ENCODE data around the gene HNRNPDL.
A peak's percentile ranks its signal among the peaks of the same experiment; 100 is the strongest.
"Not testable (repeated sequence)": the region's sequence is repeated elsewhere in the genome, so short reads cannot be mapped to it uniquely, and the experiment has no call there.

HNRNPDL gene

DNA sequence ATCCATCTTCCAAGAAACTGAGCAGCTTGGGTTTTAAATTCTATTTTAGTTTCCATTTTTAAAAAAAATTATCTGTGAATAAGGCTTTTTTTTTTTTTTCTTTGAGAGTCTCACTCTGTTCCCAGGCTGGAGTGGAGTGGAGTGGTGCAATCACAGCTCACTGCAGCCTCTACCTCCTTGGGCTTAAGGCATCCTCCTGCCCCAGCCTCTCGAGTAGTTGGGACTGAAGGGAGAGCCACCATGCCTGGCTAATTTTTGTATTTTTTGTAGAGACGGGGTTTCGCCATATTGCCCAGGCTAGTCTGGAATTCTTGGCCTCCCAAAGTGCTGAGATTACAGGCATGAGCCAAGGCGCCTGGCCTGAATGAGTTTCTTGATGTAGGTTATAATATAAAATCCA lies 1.6 kb upstream of the HNRNPDL start:
- DNase-seq = no peak

DNA sequence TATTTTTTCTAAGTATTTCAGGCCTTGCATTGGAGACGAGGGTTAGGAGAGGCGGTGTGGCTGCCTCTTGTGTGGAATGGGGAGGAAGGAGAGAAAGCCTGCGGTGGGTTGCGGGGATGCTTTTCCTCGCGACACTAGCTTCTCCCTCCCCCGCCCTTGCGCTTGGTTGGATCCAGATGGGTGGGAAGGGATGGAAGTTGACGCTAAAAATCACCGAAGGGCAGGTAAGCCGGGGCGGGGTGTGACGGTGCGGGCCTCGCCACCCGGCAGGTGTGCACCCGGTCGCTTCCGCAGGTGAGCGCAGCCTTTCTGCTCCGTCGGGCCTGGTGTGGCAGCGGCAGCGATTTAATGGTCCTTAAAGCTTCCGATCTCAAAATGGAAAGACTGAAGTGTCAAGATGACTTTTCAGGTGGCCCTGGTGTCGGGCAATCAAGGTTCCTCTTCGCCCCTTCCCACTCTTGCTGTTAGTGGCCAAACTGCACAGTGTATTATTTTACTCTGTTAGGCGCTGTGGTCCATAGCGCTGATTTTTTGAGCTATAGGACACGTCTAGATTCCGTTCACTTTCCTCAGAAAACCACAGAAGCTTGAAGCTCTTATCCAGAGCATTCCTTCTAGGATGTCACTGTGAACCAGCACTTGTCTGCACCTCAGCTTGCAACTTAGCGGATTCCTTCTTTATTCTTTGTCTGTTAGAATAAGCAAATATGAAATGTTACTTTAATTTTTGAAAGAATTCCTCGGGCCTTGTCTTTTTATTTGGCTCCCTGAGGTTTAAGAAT lies 893 bp upstream of the HNRNPDL start:
- peak; percentile 52 for DNase-seq

DNA sequence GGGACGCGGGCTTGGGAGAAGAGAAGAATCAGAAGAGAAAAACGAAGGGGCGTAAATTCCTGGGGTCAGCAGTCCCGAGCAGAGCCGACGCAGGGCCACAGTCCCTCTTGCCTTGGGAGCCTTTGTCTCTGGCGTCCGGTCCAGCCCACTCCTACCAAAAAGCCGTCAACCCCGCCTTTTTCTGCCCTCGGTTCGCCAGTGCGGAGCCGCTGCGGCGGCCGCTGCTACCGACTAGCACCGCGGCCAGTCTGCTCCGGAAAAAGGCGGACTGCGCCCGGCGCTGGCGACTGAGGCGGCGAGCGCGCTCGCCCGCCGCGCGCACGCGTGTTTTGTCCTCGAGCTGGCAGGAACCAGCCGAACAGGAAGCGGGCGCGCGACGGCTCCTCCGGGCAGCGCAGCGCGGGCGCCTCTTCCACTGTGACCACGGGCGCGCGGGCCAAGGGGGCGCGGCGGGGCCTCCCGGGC lies 502 bp downstream of the HNRNPDL start:
- DNase-seq = peak; percentile 79

DNA sequence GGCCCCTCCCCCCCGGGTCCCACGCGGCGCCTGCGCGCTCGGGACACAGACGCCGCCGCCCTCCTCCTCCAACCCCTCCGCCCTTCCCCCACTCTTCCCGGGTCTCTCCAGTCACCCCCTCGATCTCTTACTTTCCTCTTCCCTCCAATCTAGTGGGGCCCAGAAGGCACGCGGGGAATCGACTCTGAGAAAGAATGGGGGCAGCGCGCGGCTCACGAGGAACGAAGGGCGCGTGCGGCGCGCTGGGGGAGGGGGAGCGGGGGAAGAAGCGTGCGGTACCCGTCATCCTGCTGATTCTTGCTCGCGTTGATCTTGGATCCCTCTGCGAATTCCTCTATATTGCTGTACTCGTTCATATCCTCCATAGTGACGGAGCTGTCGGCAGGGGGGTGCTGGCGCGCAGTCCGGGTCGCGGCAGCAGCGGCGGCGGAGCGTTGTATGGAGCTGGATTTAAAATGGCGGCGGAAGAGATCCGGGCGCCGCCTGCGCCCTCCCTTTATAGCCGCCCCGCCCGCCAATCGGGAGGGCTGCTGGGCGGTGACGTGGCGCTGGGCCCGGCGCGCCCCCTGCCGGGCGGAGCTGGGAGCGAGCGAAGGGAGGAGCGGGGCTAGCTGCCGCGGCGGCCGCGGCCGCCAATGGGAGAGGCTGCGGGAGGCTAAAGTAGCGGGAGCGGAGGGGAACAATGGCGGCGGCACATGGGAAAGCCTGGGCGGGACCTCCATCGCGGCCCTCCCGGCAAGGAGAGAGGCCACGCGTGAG lies 1.1 kb downstream of the HNRNPDL start:
- DNase-seq = peak; percentile 95

DNA sequence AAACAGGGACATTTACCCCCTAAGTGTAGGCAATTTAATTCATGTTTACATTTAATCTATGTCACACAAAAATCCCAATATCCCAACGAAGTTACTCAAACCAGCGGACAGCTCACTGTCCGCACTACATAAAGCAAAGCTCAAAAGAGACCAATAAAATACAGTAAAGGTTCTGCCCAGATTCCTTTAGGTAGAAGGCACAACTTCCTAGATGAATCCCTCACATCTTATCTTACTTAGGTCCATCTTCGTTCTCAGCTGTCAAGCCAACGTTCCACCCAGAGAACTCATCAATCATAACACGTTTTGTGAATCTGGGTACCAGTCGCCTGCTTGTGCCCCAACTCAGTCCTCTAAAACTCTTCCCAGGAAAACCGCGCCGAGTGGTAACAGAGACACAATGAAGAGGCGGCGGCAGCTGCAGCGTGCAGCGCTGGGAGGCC lies 1.7 kb downstream of the HNRNPDL start:
- DNase-seq = no peak

DNA sequence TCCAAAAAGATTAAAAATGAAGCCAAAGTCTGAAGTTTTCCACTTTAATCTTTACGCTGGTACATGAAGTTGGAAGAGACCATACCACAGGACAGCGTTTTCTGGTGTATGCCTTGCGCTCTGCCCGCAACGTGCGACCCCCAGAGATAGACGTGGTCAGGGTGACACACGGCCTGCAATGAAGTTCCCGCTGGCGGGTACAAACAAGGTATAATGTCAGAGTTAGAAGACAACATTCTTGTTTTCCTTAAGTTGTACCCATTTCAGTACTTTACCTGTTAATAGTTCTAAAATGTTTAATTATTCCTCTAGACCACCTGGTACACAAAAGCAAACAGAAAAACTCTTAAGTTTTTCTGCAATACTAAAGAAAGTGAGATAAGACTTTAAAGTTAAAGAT lies 4.8 kb downstream of the HNRNPDL start:
- no peak for DNase-seq

DNA sequence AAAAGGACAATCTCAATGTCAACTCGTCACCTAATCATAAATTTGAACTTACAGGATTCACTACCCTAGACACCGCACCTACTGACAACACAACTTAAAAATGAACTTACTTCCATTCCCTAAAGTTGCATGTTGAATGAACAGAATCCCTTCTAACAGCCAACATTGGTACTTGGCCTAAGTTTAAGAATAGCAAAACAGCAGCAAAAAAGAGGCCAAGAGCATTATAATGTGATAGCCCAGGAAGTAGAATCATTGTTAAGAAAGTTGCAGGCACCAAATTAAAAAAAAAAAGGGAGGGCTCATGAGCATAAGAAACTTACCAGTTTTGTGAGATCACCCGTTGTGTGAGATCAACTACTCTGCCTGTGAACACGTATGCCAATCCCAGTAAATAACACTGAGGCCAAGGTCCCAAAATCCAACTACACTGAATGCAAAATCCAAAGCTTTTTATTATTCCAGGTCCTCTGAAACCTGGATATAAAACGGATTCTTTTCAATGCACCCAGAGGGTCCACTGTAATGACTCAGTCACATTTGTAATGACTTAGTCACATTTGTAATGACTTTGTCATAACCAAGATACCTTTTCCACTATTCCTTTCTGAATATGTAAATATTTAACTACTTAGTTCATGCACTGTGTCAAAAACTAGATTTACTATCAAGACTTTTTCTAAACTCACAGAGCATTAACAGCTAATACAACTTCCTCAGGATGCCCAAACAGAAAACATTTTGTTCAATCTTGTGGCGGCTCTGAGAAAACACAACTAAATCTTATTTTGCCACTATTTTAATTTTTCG lies 6.8 kb downstream of the HNRNPDL start:
- no peak for DNase-seq

DNA sequence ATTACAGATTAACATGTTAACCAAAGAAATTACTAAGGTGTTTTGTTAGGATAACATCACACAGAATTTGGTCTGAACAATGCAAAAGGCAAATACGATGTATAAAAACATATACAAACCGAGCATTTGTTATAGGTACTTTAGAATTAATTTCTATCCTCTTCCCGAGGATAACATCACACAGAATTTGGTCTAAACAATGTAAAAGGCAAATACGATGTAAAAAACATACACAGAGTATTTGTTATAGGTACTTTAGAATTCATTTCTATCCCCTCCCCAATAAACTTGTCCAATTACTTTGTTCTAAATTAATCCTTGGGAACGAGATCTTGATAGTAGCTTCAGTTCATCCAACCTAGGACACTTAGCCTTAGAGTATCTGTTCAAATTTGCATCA lies 7.6 kb downstream of the HNRNPDL start:
- no peak for DNase-seq

DNA sequence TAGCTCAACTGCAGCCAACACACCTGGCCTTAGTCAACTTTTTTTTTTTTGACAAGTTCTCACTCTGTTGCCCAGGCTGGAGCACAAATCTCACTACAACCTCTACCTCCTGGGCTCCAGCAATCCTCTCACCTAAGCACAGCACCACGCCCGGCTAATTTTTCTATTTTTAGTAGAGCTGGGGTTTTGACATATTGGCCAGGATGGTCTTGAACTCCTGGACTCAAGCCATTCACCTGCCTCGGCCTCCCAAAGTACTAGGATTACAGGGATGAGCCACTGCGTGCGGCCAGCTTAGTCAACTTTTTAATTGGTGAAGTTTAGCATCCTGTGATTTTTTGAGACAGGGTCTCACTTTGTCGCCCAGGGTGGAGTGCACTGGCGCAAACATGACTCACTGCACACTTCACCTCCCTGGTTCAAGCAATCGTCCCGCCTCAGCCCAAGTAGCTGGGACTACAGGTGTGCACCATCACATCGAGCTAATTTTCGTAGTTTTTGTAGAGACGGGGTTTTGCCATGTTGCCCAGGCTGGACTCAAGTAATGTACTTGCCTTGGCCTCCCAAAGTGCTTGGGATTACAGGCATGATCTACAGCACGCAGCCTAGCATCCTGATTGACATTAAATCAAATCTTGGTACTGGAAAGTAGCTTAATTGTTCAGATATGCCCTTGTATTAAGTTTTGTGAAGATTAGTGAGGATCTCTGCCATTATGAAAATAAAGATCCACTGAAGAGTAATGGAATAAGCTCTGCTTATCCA lies 8.3 kb downstream of the HNRNPDL start:
- no peak for DNase-seq

DNA sequence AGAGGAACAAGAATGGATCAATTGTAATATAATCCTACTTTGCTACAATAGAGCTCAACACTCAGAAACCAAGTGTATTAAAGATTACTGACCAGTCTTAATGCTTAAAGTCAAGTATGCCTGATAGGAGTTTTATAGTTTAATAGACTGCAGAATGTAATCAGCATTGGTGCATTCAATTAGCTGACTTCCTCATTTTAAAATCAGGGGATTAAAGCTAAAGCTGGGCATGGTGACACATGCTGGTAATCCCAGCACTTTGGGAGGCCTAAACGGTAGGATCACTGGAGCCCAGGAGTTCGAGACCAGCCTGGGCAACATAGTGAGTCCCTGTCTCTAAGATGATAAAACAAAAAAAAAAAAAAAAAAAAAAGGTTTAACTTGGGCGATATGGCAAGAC lies 10.8 kb downstream of the HNRNPDL start:
- DNase-seq = no peak

DNA sequence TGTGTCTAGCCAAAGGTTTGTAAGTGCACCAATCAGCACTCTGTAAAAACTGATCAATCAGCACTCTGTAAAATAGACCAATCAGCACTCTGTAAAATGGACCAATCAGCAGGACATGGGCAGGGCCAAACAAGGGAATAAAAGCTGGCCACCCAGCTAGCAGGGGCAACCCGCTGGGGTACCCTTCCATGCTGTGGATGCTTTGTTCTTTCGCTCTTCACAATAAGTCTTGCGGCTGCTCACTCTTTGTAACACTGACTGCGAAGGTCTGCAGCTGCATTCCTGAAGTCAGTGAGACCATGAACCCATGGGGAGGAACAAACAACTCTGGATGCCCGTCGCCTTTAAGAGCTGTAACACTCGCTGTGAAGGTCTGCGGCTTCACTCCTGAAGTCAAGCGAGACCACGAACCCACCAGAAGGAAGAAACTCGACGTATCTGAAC lies 14.3 kb downstream of the HNRNPDL start:
- no peak for DNase-seq

DNA sequence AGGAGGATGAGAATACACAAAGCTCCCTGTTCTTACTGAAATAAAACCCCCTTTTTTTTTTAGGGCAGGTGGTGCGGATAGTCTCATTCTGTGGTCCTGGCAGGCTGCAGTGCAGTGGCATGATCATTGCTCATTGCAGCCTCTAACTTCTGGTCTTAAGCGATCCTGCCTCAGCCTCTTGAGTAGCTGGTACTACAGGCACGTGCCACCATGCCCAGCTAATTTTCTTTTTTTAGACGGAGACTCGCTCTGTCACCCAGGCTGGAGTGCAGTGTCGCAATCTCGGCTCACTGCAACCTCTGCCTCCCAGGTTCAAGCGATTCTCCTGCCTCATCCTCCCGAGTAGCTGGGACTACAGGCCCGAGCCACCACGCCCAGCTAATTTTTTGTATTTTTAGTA lies 15.2 kb downstream of the HNRNPDL start:
- DNase-seq = not testable (repeated sequence)

DNA sequence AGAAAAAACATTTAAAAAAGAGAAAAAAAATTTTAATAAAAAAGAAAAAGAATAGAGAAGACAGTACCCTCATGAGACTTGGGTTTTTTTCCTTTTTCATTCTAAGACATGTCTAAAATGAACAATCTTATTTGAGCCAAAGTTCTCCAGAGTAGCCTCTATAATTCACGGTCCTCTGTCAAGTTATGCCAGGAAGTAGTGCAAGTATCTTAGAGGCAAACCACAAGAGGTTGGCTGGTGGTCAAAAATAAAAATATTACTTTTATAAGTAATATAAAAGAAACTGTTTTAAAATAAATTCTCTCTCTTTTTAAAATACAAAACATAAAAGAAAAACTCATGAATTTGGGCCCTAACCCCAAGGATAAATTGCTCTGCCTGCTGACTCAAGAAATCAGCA lies 26.5 kb downstream of the HNRNPDL start:
- DNase-seq = no peak

DNA sequence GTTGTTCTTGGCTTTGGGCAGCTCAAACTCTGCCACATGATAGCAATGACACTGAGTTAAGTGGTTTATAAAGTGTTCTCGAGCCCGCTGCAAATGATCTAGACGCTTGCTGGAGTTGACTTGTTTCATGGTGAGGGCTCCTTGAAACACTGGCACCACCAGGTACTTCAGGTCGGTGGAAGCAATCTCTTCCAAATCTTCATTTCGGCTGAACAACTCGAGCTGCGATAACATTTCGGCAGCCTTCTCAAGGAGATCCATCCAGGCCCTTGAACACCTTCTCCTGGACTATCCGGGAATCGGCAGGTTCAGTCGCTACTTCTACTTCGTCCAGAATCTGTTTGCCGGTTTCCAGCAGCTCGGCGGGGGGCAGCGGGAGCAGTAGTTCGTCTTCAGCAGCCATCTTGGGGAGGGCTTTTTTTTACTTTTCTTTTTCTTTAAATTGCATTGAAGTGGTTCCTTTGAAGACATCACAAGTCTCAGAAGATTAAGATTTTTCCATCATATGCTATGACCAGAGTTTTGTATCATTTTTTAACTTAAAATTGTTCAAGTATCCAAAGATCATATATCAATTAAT lies 28.0 kb downstream of the HNRNPDL start:
- DNase-seq = no peak

DNA sequence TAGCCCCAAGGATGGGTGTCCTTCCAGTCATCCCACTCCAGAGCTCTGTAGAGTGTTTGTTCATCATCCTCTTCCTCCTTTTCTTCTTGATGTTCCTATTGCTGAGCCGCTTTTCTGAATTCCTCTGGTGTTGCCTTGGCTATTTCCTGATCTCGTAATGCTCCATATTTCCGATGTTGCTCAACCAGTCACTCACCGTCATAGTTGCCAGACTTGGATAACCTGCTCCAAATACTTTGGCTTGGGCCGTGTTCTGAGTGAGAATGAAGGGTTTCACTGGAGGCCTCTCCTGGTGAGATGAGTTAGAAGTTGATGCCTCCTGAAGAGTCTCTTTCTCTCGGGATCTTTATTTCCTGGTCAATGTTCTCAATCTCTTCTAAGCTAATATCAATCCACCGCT lies 28.7 kb downstream of the HNRNPDL start:
- no peak for DNase-seq

DNA sequence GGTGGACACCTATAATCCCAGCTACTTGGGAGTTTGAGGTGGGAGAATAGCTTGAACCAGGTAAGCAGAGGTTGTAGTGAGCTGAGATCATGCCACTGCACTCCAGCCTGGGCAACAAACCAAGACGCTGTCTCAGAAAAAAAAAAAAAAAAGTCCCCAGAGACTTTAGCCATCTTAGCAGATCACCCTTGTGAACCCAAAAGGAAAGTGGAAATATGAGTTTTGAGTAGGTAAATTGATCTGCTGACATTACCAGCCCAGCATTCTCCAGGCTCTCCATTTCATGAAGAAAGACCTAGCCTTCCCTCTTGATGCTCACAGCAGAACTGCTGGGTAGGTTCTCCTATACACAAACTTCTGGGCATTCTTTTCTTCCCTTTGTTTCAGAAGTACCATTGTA lies 32.0 kb downstream of the HNRNPDL start:
- no peak for DNase-seq

DNA sequence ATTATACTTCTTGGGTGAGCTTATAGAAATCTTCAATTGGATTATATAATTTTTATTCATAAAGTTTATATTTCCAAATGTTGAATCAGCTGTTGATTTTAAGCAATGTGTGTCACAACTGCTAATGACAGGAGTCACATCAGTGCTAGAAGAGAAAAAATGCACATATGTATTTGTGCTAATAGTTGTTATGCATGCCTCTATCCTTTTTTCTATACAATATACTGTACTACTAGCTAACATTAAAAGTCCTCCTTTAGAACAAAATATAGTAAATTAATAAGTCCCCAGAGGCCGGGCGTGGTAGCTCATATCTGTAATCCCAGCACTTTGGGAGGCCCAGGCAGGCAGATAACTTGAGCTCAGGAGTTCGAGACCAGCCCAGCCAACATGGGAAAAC lies 32.7 kb downstream of the HNRNPDL start:
- no peak for DNase-seq

DNA sequence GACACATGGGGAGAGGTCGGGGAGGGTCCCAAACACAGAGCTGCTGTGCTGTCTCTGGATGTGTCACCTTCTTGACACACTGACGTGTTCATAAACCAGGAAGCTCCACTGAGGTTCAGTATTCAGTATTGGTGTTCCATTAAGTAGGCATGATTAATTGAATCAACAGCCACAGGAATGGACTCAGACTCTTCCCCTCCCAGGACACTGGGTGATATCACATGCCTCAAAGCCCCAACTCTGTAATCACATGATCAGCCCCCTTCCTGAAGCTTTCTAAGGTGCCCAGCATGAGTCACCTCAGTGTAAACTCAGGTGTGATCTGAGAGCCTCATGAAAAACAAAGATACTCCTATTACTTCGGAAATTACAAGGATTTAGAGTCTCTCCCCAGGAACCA lies 35.4 kb downstream of the HNRNPDL start:
- no peak for DNase-seq

DNA sequence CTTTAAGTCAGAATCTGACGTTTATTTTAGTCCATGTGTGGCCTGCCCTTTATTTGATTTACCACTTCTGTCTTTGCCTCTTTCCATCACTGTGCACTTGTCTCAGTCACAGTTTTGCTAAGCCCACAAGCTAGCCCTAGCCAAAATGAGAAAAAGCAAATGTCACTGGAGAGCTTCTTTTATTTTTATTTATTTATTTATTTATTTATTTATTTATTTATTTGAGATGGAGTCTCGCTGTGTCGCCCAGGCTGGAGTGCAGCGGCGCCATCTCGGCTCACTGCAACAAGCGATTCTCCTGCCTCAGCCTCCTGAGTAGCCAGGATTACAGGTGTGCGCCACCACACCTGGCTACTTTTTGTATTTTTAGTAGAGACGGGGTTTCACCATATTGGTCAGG lies 40.2 kb downstream of the HNRNPDL start:
- DNase-seq = not testable (repeated sequence)

DNA sequence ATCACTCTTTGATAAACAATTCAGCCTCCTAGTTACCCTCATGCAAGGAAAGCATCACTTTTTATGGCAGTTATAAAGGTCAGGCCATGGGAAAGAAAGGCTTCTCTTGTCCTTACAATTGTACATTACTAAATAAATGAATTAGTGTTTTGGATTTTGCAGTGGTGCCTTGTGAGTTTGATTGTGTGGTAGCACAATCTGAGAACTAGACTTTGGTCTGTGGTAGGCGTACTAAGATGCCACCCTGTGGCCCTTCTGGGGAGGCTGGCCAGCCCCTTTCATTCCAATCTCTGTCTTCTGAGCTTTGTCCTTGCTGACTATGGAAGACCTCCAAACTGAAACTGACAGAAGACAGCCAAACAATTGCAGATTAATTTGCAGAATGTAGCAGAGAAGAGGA lies 41.9 kb downstream of the HNRNPDL start:
- no peak for DNase-seq

DNA sequence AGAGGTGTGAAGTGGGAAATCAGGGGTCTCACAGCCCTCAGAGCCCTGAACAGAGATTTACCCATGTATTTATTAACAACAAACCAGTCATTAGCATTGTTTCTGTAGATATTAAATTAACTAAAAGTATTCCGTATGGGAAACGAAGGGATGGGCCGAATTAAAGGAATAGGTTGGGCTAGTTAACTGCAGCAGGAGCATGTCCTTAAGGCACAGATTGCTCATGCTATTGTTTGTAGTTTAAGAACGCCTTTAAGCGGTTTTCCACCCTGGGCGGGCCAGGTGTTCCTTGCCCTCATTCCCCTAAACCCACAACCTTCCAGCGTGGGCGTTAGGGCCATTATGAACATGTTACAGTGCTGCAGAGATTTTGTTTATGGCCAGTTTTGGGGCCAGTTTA lies 44.0 kb downstream of the HNRNPDL start:
- DNase-seq = not testable (repeated sequence)

DNA sequence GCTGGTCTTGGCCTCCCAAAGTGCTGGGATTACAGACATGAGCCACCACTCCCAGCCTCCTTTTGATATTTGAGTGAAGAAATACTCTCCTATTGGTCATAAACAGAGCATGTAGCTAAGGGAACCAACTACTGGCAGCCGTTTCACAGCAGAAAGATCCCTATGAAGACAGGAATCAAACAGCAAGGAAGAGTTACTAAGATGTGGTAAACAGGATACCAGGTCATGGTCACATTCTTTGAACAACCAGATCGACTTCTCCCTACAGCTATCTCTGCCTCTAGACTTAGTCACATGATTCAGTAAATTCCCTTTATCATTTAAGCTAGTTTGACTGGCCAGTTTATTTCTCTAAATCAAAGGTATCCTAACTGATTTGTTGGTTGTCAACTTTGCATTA lies 47.5 kb downstream of the HNRNPDL start:
- DNase-seq = no peak

Data from CD4-positive, alpha-beta T cell treated with Interleukin-10 for 1 hour (primary cell).